NCI-H2171 (cell line): ENCODE results near the gene CELA2A.
"Not testable (repeated sequence)": the region's sequence is repeated elsewhere in the genome, so short reads cannot be mapped to it uniquely, and the experiment has no call there.

Source experiments
- DNase-seq: peaks from one replicate; lab custom pipeline; 2025; lab: John Stamatoyannopoulos, UW

Gene CELA2A

DNA sequence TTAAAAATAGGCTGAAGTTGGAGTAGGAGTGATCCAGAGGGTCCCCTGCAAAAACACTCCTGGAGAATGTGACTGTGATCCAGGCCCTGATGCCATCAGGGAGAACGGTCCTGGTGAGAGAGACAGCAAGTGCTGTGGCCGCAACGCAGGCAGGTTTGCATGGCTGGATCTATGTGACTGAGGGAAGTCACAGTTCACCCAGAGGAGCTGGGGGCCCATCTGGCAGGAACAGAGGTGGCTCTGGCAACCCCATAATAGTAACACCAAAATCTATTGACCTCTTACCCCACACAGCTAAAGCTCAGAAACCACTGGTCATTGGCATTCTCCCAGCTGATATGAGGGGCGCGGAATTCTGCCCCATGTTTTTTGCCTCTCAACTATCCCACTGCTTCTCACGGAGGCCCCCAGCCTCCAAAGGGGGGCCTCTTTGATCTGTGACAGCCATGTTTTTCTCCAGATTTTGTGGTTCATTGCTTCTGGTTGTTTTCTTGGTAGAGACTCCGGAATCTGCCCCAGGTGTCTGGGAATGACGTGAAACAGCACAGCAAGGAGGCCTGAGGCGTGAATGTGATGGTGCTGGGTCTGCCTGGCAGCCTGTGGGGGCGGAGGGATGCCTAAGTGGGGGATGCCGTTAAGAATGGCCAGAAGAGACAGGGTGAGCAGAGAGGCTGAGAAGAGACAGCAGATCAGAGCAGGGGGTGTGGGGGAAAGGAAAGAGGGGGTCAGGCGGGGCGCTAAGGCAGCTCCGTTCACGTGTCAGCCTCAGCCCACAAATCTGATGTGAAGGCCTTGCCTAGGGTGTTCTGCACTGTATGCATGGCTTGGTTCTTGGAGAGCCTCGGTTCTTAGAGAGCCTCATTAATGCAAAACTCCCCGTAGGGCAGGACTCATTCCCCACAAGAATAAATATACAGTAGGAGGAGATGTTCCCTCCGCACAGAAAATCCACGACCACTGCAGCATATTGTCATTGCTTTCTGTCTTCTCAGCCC lies 43.9 kb downstream of the CELA2A start:
- no peak for DNase-seq

DNA sequence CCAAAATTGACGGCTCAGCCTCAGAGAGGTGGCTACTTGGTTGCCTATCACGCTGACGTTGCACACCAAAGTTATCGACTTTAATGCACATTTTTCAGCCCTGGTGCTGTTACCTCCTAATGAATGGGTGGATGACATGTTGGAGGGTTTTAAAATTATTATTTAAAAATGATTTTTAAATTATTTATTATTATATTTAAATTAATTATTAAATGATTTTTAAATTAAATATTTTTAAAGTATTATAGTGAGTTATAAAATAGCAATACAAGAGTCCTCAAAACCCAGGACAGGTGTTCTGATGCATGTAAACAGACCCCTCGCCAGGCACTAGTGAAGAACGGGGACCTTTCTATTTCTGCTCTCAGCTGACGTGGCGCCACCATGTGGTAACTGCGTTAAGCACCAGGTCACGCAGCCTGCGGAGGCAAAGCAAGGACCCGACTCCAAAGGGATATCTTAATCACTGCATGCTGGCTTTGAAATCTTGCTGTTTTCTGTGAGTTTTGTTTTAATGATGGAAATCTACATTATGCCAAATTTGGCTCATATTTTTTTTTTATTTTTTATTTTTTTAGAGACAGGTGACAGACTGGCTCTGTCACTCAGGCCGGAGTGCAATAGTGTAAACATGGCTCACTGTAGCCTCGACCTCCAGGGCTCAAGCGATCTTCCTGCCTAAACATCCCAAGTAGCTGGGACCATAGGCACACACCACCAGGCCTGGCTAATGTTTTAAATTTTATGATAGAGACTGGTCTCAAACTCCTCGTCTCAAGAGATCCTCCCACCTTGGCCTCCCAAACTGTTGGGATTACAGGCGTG lies 44.9 kb downstream of the CELA2A start:
- peak; percentile 62 for DNase-seq

DNA sequence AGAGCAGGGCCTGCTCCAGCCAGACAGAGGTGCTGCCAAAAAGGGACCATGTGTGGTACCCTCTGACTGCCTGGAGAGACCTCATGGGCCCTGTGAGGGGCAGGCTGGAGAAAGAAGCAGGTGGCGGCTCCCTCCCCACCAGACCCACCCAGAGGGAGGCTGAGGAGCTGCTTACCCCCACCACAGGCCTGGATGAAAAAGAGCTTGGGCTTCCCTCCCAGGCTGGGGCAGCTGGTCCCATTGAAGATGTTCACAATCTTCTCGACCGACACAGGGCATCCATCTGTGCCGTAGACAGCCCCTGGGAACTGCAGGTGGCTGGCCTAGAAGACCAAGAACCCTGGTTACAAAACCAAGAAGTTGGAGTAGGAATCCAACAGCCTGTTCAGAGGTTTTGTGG lies 47.9 kb downstream of the CELA2A start:
- no peak for DNase-seq

DNA sequence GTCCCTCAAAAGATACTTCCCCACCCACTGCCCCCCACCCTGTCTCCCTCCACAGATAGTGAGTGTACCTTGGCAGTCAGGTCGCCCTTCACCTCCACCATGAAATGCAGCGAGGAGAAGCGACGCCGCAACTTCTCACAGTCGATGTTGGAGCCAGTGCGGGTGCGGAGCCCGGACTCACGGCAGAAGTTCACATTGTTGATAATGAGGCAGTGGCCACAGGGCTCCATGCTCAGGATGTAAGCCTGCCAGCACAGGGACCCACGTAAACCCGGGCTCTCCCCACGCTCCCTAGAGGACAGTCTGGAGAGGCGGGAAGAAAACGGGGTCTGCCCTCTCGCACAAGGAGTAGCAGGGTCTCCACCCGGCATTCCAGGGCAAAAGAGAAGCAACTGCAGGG lies 50.3 kb downstream of the CELA2A start:
- DNase-seq, result no peak

DNA sequence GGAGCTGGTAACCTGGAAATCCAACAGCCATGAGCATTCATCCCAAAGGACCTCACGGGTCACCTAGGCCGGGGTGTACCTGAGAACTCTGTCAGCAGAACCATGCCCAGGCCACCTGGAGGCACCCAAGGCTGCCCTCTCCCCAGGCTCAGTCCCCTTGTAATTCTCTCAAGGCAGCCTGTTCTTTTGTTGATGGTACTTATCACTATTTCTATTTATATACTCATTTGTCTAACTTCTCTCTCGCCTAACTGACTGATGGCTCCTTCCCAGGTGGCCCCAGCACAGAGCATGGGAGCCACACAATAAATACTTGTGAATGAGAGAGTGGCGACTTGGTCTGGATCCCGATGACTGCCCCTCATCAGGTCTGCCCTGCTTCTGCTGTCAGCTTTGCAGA lies 50.7 kb downstream of the CELA2A start:
- no peak for DNase-seq

DNA sequence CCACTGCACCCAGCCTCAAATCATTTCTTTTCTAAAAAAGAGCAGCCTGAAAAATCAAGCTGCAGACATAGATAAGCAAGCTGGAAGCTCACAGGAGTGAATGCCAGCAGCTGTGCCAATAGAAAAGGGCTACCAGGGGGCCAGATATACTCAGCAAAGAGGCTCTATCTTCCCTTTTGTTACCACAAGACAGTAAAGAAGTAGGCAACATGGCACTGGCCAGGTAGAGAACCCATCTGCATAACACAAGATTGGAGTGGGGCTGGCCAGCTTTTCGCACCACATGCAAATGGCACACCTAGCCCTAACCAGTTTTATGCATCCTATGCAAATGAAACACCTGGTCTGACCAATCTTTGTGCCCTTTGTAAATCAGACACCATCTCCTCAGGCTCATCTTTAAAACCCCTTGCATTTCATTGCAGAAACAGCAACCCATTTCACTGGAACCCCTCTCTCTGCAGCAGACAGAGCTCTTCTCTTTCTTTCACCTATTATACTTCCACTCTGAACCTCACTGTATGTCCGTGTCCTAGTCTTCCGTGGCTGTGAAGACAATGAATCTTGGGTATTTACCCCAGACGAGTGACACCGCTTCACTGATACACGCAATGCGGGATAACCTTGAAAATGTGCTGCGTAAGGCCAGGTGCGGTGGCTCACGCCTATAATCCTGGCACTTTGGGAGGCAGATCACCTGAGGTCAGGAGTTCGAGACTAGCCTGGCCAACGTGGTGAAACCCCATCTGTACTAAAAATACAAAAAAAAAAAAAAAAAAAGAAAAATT lies 52.4 kb downstream of the CELA2A start:
- no peak for DNase-seq

DNA sequence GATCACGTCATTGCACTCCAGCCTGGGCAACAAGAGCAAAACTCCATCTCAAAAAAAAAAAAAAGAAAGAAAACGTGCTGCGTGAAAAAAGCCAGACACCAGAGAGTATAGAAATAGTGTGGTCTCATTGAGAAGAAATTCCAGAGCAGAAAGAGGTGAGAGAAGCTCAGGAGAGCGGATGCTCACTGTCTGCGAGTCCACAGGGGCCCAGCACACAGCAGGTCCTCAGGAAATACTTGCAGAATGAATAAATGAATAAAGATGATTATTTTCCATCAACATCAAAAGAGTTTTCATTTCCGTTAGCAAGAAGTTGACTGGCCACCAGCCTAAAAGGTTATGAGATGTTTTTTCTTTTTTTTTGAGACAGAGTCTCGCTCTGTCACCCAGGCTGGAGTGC lies 53.1 kb downstream of the CELA2A start:
- DNase-seq, result no peak

DNA sequence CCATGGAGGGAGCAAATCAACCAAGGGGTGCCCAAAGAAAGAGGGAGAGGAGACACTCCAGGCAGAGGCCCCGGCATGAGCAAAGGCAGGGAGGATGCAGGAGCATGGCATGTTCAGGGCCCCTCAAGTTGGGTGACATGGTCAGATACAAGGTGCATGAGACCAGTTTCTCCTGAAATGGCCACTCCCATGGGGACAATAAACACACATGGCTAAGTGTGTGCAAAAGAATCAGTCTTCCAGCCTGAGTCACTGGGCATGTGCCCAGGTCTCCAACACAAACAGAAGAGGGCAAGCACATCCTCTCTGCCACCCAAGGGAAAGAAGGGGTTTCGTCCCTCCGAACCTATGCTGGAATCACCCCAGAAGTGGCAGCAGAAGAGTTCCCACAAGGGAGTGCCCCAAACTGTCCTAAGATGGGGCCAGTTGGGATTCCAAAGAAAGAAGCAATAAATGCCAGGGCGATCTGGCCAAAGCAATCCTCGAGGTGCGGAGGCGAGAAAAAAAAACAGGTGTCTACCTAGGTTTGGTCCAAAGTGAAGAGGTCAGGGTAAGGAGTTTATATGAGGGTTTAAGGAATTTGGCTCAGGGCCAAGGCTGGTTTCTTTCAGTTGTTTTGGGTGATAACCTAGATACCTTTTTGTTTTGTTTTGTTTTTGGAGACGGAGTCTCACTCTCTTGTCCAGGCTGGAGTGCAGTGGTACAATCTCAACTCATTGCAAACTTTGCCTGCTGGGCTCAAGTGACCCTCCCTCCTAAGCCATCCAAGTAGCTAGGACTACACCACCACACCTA lies 54.3 kb downstream of the CELA2A start:
- no peak for DNase-seq

DNA sequence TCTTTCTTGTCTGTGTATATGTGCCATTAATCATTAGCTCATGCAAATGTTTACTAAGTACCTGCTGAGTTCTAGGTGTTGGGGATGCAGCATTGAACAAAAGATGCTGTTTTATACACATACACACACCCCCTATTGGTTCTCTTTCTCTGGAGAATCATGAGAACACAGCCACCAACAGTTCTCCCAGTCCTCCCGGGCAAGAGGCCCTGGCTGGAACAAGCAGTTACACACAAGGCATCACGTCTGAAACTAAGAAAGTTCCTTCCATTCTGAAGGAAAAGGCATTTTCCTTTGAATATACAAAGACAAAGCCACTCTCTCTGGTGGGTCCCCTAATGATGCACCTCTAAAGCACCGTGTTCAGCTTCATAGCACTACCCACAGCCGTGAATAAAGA lies 56.7 kb downstream of the CELA2A start:
- DNase-seq, result no peak

DNA sequence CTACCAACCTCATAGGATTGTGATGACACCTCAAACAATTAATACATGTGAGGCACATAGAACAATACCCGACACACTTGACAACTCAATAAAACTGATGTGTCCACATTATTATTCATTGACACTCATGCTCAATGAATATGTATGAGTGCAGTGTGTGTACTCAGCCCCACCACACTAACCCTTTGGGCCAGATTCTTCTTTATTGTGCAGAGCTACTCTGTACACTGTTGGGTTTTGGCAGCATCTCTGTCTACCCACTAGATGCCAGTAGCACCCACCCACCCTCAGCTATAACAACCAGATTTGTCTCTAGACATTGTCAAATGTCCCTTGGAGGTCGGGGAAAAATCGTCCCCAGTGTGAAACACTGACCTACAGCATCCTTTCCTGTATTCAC lies 57.4 kb downstream of the CELA2A start:
- DNase-seq, result no peak

DNA sequence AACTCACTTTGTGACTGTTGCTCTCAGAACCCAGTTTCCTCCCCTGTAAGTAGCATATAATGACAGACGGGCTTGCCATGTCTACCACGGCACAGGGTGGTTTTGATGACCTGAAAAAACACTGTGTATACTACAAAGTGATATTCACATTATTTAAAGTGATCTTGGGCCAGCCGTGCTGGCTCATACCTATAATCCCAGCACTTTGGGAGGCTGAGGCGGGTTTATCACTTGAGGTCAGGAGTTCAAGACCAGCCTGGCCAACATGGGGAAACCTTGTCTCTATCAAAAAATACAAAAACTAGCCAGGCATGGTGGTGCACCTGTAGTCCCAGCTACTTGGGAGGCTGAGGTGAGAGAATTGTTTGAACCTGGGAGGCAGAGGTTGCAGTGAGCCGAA lies 58.0 kb downstream of the CELA2A start:
- not testable (repeated sequence) for DNase-seq

DNA sequence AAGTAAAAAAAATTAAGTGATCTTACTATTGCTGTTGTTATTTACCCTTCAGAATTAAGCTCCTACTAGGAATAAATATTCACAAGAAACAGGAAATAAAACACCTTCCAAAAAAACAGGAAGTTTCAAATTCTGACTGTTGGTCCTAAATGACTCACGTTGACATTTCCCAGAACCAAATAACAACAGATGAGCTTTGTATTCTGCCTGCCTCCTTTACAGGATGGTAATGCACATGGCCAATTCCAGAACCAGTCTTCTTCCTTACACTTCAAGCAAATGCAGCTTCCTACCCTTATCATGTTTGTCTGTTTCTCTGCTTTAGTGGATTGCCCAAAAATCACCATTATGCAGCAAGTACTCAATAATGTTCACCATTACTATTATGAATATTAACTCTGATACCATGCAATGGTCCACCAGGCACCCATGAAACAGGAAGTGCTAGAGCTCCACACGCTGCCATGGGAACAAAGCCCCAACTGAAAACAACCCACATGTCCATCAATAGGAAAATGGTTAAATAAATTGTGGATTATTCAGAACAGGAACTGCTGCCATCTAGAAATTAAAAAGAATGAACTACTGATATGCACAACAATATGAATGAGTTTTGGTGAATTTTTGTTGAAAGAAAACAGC lies 58.6 kb downstream of the CELA2A start:
- no peak for DNase-seq

DNA sequence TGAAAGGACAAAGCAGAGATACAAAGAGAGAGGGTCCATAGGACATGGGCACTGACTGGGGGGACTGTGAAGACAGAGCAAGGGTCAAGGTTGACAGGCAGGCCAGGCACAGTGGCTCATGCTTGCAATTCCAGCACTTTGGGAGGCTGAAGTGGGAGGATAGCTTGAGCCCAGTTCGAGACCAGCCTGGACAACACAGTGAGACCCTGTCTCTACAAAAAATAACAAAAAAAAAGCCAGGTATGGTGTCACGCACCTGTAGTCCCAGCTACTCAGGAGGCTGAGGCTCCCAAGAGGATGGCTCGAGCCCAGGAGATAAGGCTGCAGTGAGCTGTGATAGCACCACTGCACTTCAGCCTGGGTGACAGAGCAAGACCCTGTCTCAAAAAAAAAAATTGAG lies 63.1 kb downstream of the CELA2A start:
- DNase-seq, result no peak

DNA sequence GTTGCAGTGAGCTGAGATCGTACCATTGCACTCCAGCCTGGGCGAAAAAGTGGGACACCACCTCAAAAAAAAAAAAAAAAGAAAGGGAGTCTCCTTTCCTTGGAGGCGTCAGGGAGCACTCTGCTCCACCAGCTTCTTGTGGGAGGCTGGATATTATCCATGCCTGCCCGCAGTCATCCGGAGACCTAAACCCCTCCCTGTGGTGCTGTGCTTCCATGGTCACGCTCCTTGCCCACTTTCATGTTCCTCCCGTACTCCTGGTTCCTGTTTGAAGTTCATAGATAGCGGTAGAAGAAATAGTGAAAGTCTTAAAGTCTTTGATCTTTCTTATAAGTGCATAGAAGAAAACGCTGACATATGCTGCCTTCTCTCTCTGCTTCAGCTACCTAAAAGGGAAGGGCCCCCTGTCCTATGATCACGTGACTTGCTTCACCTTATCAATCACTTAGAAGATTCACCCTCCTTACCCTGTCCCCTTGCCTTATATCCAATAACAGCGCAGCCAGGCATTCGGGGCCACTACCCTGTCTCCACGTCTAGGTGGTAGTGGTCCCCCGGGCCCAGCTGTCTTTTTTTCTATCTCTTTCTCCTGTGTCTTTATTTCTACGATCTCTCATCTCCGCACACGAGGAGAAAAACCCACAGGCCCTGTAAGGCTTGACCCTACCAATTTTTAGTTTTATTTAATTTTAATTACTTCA lies 64.8 kb downstream of the CELA2A start:
- DNase-seq, result not testable (repeated sequence)
